Choroid plexus epithelial cell (primary cell): ENCODE data around the gene EPB41L2.

ENCODE experiments used
- DNase-seq: peaks from one replicate; pipeline ENCODE4 v3.0.0-alpha.2; 2010; ENCODE audit warnings: low read depth
- H3K4me3 ChIP-seq: 2 replicates; pipeline ENCODE4 v1.5.1; 2011; ENCODE audit warnings: low read depth, mild to moderate bottlenecking, control low read depth, low read length, moderate library complexity
- TF ChIP-seq, protein P1 (sequence below): conservative IDR thresholded peaks from 2 replicates; pipeline ENCODE4 v1.5.1; 2011; ENCODE audit warnings: low read depth, mild to moderate bottlenecking, control low read depth, inconsistent platforms, low read length, moderate library complexity

Gene EPB41L2

DNA sequence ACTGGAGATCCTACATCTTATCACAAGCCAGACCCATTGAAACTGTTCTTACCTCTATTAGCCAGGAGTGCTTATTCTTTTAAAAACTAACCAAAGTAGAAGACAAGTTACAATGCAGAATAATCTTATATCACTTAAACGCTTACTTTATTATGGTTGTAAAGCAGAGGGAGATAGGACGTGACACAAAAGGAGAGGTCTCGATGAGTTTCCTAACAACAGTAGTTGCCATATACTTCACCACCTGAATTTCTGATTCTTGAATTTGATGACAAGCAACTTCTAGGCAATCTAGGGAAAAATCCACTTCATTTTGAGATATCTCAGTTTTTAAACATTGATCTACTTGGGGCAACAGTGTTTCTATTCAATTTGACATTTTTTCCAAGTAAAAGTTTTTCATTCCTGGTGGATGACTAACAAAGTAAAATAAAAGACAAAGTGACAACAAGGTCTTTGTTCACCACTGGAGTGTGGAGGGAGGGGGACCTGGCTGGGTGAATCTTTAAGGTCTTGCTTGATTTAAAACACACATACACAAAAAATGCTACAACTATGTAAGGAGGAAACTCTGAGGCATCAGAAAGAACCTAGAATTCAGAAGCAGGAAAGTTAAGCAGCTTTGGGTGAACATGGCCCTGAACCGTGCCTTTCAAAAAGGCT is 125.0 kb downstream of the EPB41L2 start:
- TF ChIP-seq, protein P1, sequence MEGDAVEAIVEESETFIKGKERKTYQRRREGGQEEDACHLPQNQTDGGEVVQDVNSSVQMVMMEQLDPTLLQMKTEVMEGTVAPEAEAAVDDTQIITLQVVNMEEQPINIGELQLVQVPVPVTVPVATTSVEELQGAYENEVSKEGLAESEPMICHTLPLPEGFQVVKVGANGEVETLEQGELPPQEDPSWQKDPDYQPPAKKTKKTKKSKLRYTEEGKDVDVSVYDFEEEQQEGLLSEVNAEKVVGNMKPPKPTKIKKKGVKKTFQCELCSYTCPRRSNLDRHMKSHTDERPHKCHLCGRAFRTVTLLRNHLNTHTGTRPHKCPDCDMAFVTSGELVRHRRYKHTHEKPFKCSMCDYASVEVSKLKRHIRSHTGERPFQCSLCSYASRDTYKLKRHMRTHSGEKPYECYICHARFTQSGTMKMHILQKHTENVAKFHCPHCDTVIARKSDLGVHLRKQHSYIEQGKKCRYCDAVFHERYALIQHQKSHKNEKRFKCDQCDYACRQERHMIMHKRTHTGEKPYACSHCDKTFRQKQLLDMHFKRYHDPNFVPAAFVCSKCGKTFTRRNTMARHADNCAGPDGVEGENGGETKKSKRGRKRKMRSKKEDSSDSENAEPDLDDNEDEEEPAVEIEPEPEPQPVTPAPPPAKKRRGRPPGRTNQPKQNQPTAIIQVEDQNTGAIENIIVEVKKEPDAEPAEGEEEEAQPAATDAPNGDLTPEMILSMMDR = no peak
- H3K4me3 ChIP-seq = no peak overlapping the region
- DNase-seq = no peak

DNA sequence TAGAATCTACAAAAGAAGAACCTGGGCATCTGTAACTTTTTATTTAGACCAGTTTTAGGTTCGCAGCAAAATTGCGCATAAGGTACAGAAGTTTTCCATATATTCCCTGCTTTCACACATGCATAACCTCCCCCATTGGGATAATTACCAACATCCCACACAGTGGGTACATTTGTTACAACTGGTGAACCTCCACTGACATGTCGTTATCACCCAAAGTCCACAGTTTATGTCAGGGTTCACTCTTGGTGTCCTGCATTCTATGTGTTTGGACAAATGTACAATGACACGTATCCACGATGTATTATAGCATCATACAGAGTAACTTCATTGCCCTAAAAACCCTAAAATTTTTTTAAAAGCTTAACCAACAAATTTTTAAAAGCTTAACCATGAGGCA is 126.1 kb downstream of the EPB41L2 start:
- no peak overlapping the region for H3K4me3 ChIP-seq
- DNase-seq = no peak
- TF ChIP-seq, protein P1 = no peak

DNA sequence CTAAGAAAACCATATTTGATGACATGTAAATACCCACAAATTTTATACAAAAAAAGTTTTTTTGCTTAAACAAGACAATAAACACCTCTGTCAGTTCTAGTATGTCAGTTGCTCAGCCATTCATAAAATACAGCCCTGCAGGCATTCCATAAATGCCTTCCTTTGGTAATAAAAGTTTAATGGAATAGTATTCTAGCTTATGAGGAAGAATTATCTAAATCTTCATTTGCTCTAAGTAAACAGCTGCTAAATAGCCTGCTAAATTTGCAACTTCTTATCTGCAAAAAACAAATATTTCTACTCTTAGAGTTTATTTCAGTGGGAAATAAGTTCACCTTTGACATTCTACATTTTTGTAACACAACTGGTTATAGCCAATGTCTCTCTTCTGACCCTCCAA is 127.1 kb downstream of the EPB41L2 start:
- no peak overlapping the region for H3K4me3 ChIP-seq
- DNase-seq = no peak
- TF ChIP-seq, protein P1 = no peak

DNA sequence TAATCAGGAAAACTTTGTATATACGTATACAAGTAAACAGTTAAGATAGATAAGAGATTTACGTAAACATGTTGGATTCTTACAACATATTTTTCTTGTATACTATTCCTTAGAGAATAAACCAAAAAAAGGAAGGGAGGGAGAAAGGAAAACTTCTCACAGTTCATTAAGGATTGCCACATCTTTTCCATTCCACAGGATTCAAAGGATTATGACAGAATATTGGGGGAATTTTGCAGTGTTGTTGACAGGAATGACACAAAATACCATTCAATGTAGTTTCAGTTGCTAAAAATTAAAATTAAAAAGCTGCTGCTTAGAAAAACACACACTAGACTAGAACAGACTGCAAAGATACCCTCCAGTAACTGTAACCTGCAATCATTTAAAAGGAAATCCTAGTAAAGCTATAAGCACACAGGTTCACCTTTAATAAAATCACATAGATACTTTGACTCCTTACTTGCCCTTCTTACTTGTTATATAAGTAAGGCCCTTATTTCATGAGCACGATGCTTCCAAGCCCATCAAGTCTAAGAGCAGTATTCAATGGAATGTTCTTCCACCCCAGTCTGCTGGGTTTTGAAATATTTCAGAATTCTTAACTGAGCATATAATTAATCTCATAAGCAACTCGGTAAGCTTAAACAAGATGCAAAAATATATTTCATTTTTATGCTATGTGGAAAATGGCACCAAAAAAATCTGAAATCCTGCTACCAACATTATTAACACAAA is 128.0 kb downstream of the EPB41L2 start:
- H3K4me3 ChIP-seq = no peak overlapping the region
- TF ChIP-seq, protein P1 = no peak
- DNase-seq = no peak

DNA sequence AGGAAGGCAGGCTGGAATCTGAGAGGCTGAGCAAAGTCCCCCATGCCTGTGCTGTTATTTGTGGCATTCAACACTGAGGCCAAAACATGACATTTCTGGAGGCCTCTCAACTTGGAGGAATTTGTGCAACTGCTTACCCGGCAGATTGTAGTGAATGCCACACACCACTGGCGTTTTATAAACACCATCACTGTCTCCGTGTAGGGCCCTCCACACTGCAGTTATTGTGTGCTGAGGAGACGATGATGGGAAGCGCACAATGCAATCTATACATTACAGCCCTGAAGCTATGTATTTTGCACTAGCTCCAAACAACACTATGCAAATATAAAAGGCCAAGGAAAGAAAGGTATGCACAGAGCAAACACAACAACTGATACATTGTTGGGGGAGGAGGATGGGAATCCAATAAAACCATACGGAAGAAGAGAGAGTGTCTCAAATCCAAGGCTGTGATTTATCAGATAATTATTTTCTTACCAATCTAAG is 129.3 kb downstream of the EPB41L2 start:
- peak; percentile 70 for DNase-seq
- no peak overlapping the region for H3K4me3 ChIP-seq
- TF ChIP-seq, protein P1 = no peak

DNA sequence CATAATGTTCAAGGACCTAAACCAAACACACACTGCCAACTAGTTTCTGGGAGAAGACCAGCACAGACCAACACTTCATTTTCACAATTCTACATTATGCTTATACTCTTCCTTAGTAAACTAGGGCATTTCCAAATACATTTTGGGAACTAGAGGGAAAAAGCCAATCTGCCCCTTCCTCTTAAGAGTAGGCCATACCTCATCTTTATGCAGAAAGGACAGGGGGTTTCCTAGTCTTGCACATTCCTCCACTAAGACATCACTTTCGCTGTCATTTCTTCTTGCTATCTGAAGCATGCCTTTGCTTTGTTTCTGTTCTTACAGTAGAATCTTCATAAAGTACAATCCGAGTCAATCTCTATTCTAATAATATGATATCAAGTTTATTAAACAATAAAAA is 130.1 kb downstream of the EPB41L2 start:
- DNase-seq = no peak
- TF ChIP-seq, protein P1 = no peak
- no peak overlapping the region for H3K4me3 ChIP-seq
